Hepatocyte (in vitro differentiated cells): Measurements from ENCODE around the gene CNGA3. TPM values are rescaled to one million over a fixed set of nuclear protein-coding genes. Genes with fewer than 3 reads are reported as not detected.
A peak's percentile ranks its signal among the peaks of the same experiment; 100 is the strongest.
"Not testable (repeated sequence)": the region's sequence is repeated elsewhere in the genome, so short reads cannot be mapped to it uniquely, and the experiment has no call there.

Experiments
- DNase-seq: peaks from one replicate; pipeline ENCODE4 v3.0.0-alpha.2; 2016; ENCODE audit warnings: low spot score
- H2AFZ ChIP-seq: fragments of 200-600 bp; sonication (generic); 2 replicates; pipeline ENCODE4 v1.6.0; 2016; ENCODE audit warnings: antibody characterized with exemption, mild to moderate bottlenecking
- H3K27ac ChIP-seq: fragments of 200-600 bp; sonication (generic); 2 replicates; pipeline ENCODE4 v1.5.1; 2016; ENCODE audit warnings: mild to moderate bottlenecking
- H3K27me3 ChIP-seq: fragments of 200-600 bp; sonication (generic); 2 replicates; pipeline ENCODE4 v1.6.1; 2016
- H3K36me3 ChIP-seq: fragments of 200-600 bp; sonication (generic); replicated peaks from 2 replicates; pipeline ENCODE4 v1.5.1; 2016; ENCODE audit warnings: low read depth; ENCODE audit not compliant: insufficient read depth
- H3K4me1 ChIP-seq: fragments of 200-600 bp; sonication (generic); 2 replicates; pipeline ENCODE4 v1.5.1; 2016; ENCODE audit warnings: mild to moderate bottlenecking, moderate library complexity; ENCODE audit not compliant: insufficient read depth
- H3K4me2 ChIP-seq: fragments of 200-600 bp; sonication (generic); 2 replicates; pipeline ENCODE4 v1.6.0; 2016
- H3K4me3 ChIP-seq: fragments of 200-600 bp; sonication (generic); 2 replicates; pipeline ENCODE4 v1.5.1; 2016; ENCODE audit warnings: mild to moderate bottlenecking
- H3K79me2 ChIP-seq: fragments of 200-600 bp; sonication (generic); 2 replicates; pipeline ENCODE4 v1.6.0; 2017; ENCODE audit warnings: mild to moderate bottlenecking
- H3K9me2 ChIP-seq: fragments of 200-600 bp; sonication (generic); replicated peaks from 2 replicates; pipeline ENCODE4 v1.6.0; 2017; ENCODE audit warnings: mild to moderate bottlenecking; ENCODE audit not compliant: insufficient read depth
- H3K9me3 ChIP-seq: fragments of 200-600 bp; sonication (generic); 2 replicates; pipeline ENCODE4 v1.5.1; 2016; ENCODE audit warnings: low read depth, mild to moderate bottlenecking
- H4K20me1 ChIP-seq: fragments of 200-600 bp; sonication (generic); 2 replicates; pipeline ENCODE4 v1.6.0; 2016; ENCODE audit warnings: mild to moderate bottlenecking; ENCODE audit not compliant: insufficient read depth, poor library complexity, severe bottlenecking
- CTCF ChIP-seq: fragments of 200-600 bp; sonication (generic); IDR thresholded peaks from 2 replicates; pipeline ENCODE4 v1.5.1; 2016; ENCODE audit warnings: antibody characterized with exemption, mild to moderate bottlenecking; ENCODE audit not compliant: poor library complexity
- EZH2 ChIP-seq: fragments of 200-600 bp; sonication (generic); IDR thresholded peaks from 2 replicates; pipeline ENCODE4 v1.6.1; 2016; ENCODE audit warnings: antibody characterized with exemption, mild to moderate bottlenecking, borderline replicate concordance
- EZH2phosphoT487 ChIP-seq: fragments of 200-600 bp; sonication (generic); IDR thresholded peaks from one replicate; pipeline ENCODE4 v1.6.1; 2018; ENCODE audit warnings: antibody characterized with exemption, mild to moderate bottlenecking, low read depth, moderate library complexity; ENCODE audit not compliant: unreplicated experiment, severe bottlenecking
- WGBS: methylation state at CpG from one replicate; pipeline ENCODE4 v1.1.6; 2016; ENCODE audit warnings: low lambda C conversion rate; ENCODE audit errors: missing lambda C conversion rate; 5-methylcytosine and 5-hydroxymethylcytosine counted together
- polyA plus RNA-seq: library from polyadenylated mRNA; unstranded; fragments of >200 nt; fragmentation: Nextera tagmentation; extraction: Ambion mirVana; gene quantifications from 2 replicates; pipeline ENCODE4 v1.2.1, GENCODE V29; 2016
- total RNA-seq: library from RNA; depleted of rRNA; stranded (reverse); fragments of >200 nt; gene quantifications from 2 replicates; pipeline ENCODE4 v1.2.3, GENCODE V29; 2014

CNGA3 gene
- total and polyA plus RNA-seq, 2 experiments from 2014 or later: 0.13 TPM; not detected in 1

- Histone ChIP-seq H3K9me3 (no peaks in the 10 kb centered on the region), H3K79me2 (no peaks in the 10 kb centered on the region), H3K4me2 (no peak overlapping the region), H3K9me2 (no peaks in the 10 kb centered on the region), H4K20me1 (no peaks in the 10 kb centered on the region), H3K4me1 (no peaks in the 10 kb centered on the region), H3K27me3 (no peaks in the 10 kb centered on the region), H3K4me3 (no peak overlapping the region), H3K36me3 (no peaks in the 10 kb centered on the region), H2AFZ (no peak overlapping the region), H3K27ac (no peak overlapping the region)
- peak; percentile 83 for DNase-seq
- 39% methylated on average over 5 of the region's 5 CpGs for WGBS
- TF ChIP-seq CTCF: peak; percentile 71
- TF ChIP-seq EZH2phosphoT487: no peak
Observed at GRCh38 chr2:98412751-98413458, 66.6 kb downstream of the CNGA3 start.

- H3K4me3 ChIP-seq, H4K20me1 ChIP-seq, H3K79me2 ChIP-seq, H3K9me2 ChIP-seq, H3K4me1 ChIP-seq, H3K9me3 ChIP-seq, H3K4me2 ChIP-seq, DNase-seq, H3K27ac ChIP-seq, H3K36me3 ChIP-seq, H3K27me3 ChIP-seq, H2AFZ ChIP-seq: not testable (repeated sequence)
- WGBS: 88% methylated on average over 7 of the region's 7 CpGs
Observed at GRCh38 chr2:98414246-98414645, 68.0 kb downstream of the CNGA3 start.

- H2AFZ ChIP-seq, H3K79me2 ChIP-seq, H3K9me2 ChIP-seq, H3K4me1 ChIP-seq, H3K4me3 ChIP-seq, DNase-seq, H4K20me1 ChIP-seq, H3K27me3 ChIP-seq, H3K36me3 ChIP-seq, H3K9me3 ChIP-seq, H3K4me2 ChIP-seq, H3K27ac ChIP-seq: not testable (repeated sequence)
- WGBS: 97% methylated on average over 9 of the region's 9 CpGs
Observed at GRCh38 chr2:98415719-98416248, 69.5 kb downstream of the CNGA3 start.

- H3K4me2 ChIP-seq: no peak overlapping the region
- no peaks in the 10 kb centered on the region for H3K27me3 ChIP-seq
- H3K4me3 ChIP-seq: no peak overlapping the region
- H3K9me2 ChIP-seq: no peaks in the 10 kb centered on the region
- H4K20me1 ChIP-seq: no peaks in the 10 kb centered on the region
- 90% methylated on average over 2 of the region's 2 CpGs for WGBS
- H3K79me2 ChIP-seq: no peaks in the 10 kb centered on the region
- TF ChIP-seq EZH2phosphoT487: no peak
- no peak for TF ChIP-seq EZH2
- TF ChIP-seq CTCF: no peak
- no peaks in the 10 kb centered on the region for H3K36me3 ChIP-seq
- H3K9me3 ChIP-seq: no peaks in the 10 kb centered on the region
- no peak overlapping the region for H3K27ac ChIP-seq
- DNase-seq: no peak
- H2AFZ ChIP-seq: no peak overlapping the region
- no peaks in the 10 kb centered on the region for H3K4me1 ChIP-seq
Observed at GRCh38 chr2:98416383-98417159, 70.3 kb downstream of the CNGA3 start.
